H9 (cell line): ENCODE data around the gene TMEM50B. TPM values are rescaled to one million over a fixed set of nuclear protein-coding genes. Genes with fewer than 3 reads are reported as not detected.
A peak's percentile ranks its signal among the peaks of the same experiment; 100 is the strongest.

Experiments
- DNase-seq: peaks from one replicate; pipeline ENCODE4 v3.0.0-alpha.2; 2017
- H2AFZ ChIP-seq: one replicate; pipeline ENCODE4 v1.6.1; 2013; ENCODE audit warnings: mild to moderate bottlenecking, low read length, control low read depth, moderate library complexity
- H2AK5ac ChIP-seq: 2 replicates; pipeline ENCODE4 v1.6.1; 2013; ENCODE audit warnings: low read length, control low read depth, mixed read lengths; ENCODE audit not compliant: insufficient read length
- H2BK120ac ChIP-seq: one replicate; pipeline ENCODE4 v1.6.1; 2013; ENCODE audit warnings: low read depth, mild to moderate bottlenecking, low read length, control low read depth, inconsistent platforms; ENCODE audit not compliant: poor library complexity, severe bottlenecking
- H2BK12ac ChIP-seq: 2 replicates; pipeline ENCODE4 v1.6.1; 2013; ENCODE audit warnings: low read length, control low read depth, mixed read lengths, low read depth; ENCODE audit not compliant: insufficient read length
- H2BK15ac ChIP-seq: 2 replicates; pipeline ENCODE4 v1.6.1; 2013; ENCODE audit warnings: low read depth, low read length, control low read depth
- H2BK20ac ChIP-seq: one replicate; pipeline ENCODE4 v1.6.1; 2013; ENCODE audit warnings: low read depth, mild to moderate bottlenecking, low read length, control low read depth, inconsistent platforms; ENCODE audit not compliant: poor library complexity, severe bottlenecking
- H2BK5ac ChIP-seq: 2 replicates; pipeline ENCODE4 v1.6.1; 2013; ENCODE audit warnings: low read length, control low read depth, mixed read lengths; ENCODE audit not compliant: insufficient read length
- H3K14ac ChIP-seq: 2 replicates; pipeline ENCODE4 v1.6.1; 2013; ENCODE audit warnings: low read length, control low read depth; ENCODE audit not compliant: insufficient read depth
- H3K18ac ChIP-seq: 2 replicates; pipeline ENCODE4 v1.6.1; 2013; ENCODE audit warnings: low read depth, mild to moderate bottlenecking, mixed read lengths, low read length, control low read depth; ENCODE audit not compliant: insufficient read length
- H3K23ac ChIP-seq: 2 replicates; pipeline ENCODE4 v1.6.1; 2013; ENCODE audit warnings: low read length, control low read depth, mixed read lengths, low read depth; ENCODE audit not compliant: insufficient read length
- H3K23me2 ChIP-seq: 2 replicates; pipeline ENCODE4 v1.6.1; 2013; ENCODE audit warnings: low read depth, mild to moderate bottlenecking, mixed read lengths, low read length, control low read depth; ENCODE audit not compliant: insufficient read length, poor library complexity, severe bottlenecking
- H3K27ac ChIP-seq: 2 replicates; pipeline ENCODE4 v1.5.1; 2013; ENCODE audit warnings: low read length, control low read depth, mixed read lengths, low read depth; ENCODE audit not compliant: insufficient read length
- H3K27me3 ChIP-seq: 2 replicates; pipeline ENCODE4 v1.6.1; 2013; ENCODE audit warnings: low read length, control low read depth, inconsistent platforms; ENCODE audit not compliant: insufficient read depth
- H3K4ac ChIP-seq: 2 replicates; pipeline ENCODE4 v1.6.1; 2013; ENCODE audit warnings: low read depth, mild to moderate bottlenecking, control low read depth, inconsistent platforms, low read length, moderate library complexity
- H3K4me1 ChIP-seq: 2 replicates; pipeline ENCODE4 v1.6.1; 2013; ENCODE audit warnings: low read length, control low read depth, inconsistent platforms; ENCODE audit not compliant: insufficient read depth
- H3K4me2 ChIP-seq: 2 replicates; pipeline ENCODE4 v1.6.1; 2013; ENCODE audit warnings: low read length, control low read depth, mixed read lengths; ENCODE audit not compliant: insufficient read length, insufficient read depth
- H3K56ac ChIP-seq: 2 replicates; pipeline ENCODE4 v1.6.1; 2013; ENCODE audit warnings: low read depth, mild to moderate bottlenecking, mixed read lengths, low read length, control low read depth; ENCODE audit not compliant: insufficient read length
- H3K79me1 ChIP-seq: 2 replicates; pipeline ENCODE4 v1.6.1; 2013; ENCODE audit warnings: low read depth, mild to moderate bottlenecking, moderate library complexity, low read length, control low read depth, inconsistent platforms; ENCODE audit not compliant: insufficient read depth, poor library complexity, severe bottlenecking
- H3K79me2 ChIP-seq: 2 replicates; pipeline ENCODE4 v1.6.1; 2013; ENCODE audit warnings: low read length, control low read depth, inconsistent platforms; ENCODE audit not compliant: insufficient read depth
- H3K9ac ChIP-seq: 2 replicates; pipeline ENCODE4 v1.6.1; 2013; ENCODE audit warnings: low read length, control low read depth, mixed read lengths; ENCODE audit not compliant: insufficient read length; ENCODE audit errors: extremely low read depth
- H3K9me3 ChIP-seq: one replicate; pipeline ENCODE4 v1.6.1; 2013; ENCODE audit warnings: low read depth, low read length, inconsistent platforms; ENCODE audit not compliant: control insufficient read depth
- H3T11ph ChIP-seq: one replicate; pipeline ENCODE4 v1.6.1; 2013; ENCODE audit warnings: mild to moderate bottlenecking, low read length, control low read depth, inconsistent platforms
- H4K20me1 ChIP-seq: one replicate; pipeline ENCODE4 v1.6.1; 2013; ENCODE audit not compliant: control insufficient read depth, insufficient read length, insufficient read depth
- H4K5ac ChIP-seq: 2 replicates; pipeline ENCODE4 v1.6.1; 2013; ENCODE audit warnings: low read depth, mild to moderate bottlenecking, mixed read lengths, low read length, control low read depth; ENCODE audit not compliant: insufficient read length
- H4K8ac ChIP-seq: replicated peaks from 2 replicates; pipeline ENCODE4 v1.6.1; 2013; ENCODE audit warnings: low read length, control low read depth, mixed read lengths, low read depth; ENCODE audit not compliant: insufficient read length
- H4K91ac ChIP-seq: 2 replicates; pipeline ENCODE4 v1.6.1; 2013; ENCODE audit warnings: low read depth, mild to moderate bottlenecking, moderate library complexity, mixed read lengths, low read length, control low read depth; ENCODE audit not compliant: insufficient read length
- H3K27ac Mint-ChIP-seq, 3 experiments: 2 replicates in 2 of 3; 3 replicates in 1 of 3; pipeline ENCODE4 v1.8.0; 2020 to 2021; ENCODE audit warnings: mixed read lengths in 3 of 3, mild to moderate bottlenecking in 1 of 3, moderate library complexity in 1 of 3
- H3K27me3 Mint-ChIP-seq: 2 replicates; pipeline ENCODE4 v1.8.0; 2021; ENCODE audit warnings: low read depth, mild to moderate bottlenecking, moderate library complexity, mixed read lengths
- H3K36me3 Mint-ChIP-seq, 3 experiments: 2 replicates in 2 of 3; 3 replicates in 1 of 3; pipeline ENCODE4 v1.8.0; 2020 to 2021; ENCODE audit warnings: low read depth in 3 of 3, mixed read lengths in 3 of 3; ENCODE audit not compliant: insufficient read depth in 1 of 3
- H3K4me1 Mint-ChIP-seq, 2 experiments: 2 replicates each; pipeline ENCODE4 v1.8.0; 2020; ENCODE audit warnings: mixed read lengths in 2 of 2
- H3K4me3 Mint-ChIP-seq, 2 experiments: 2 replicates in 1 of 2; 3 replicates in 1 of 2; pipeline ENCODE4 v1.8.0; 2020 to 2021; ENCODE audit warnings: mild to moderate bottlenecking in 2 of 2, mixed read lengths in 2 of 2, moderate library complexity in 1 of 2
- H3K9me3 Mint-ChIP-seq, 2 experiments: 2 replicates in 1 of 2; 3 replicates in 1 of 2; pipeline ENCODE4 v1.8.0; 2020; ENCODE audit warnings: mild to moderate bottlenecking in 2 of 2, mixed read lengths in 2 of 2, moderate library complexity in 1 of 2
- WGBS: extraction: QIAGEN DNeasy Blood & Tissue Kit; methylation state at CpG from one replicate; pipeline ENCODE4 v1.1.7; 2013; ENCODE audit warnings: missing lambda C conversion rate, low lambda C conversion rate, mixed read lengths; ENCODE audit not compliant: insufficient read length; ENCODE audit errors: extremely low coverage; 5-methylcytosine and 5-hydroxymethylcytosine counted together
- total RNA-seq: library from RNA; stranded (reverse); gene quantifications from 2 replicates; pipeline ENCODE4 v1.2.1, GENCODE V29; 2021
- TF ChIP-seq, protein P1 (sequence below): fragments of 200-600 bp; sonication (generic); conservative IDR thresholded peaks from 3 replicates; pipeline ENCODE4 v1.8.0; 2021; ENCODE audit warnings: antibody characterized with exemption, mild to moderate bottlenecking

The TMEM50B gene
- total RNA-seq, 1 experiment from 2014 or later, result 17.6 TPM

- Histone ChIP-seq H4K5ac (no peak overlapping the region), H3K27me3 (no peaks in the 10 kb centered on the region), H4K91ac (no peak overlapping the region), H3K79me1 (peaks cover 2% of the 10 kb centered on the region), H3K23ac (no peak overlapping the region), H2BK120ac (no peak overlapping the region), H2AFZ (no peak overlapping the region), H3K9me3 (no peaks in the 10 kb centered on the region), H2AK5ac (no peak overlapping the region), H4K8ac (no peak overlapping the region), H2BK15ac (no peak overlapping the region), H4K20me1 (no peaks in the 10 kb centered on the region), H3K9ac (no peak overlapping the region), H3T11ph (no peak overlapping the region), H3K18ac (no peak overlapping the region), H3K23me2 (peaks cover 20% of the 10 kb centered on the region), H2BK20ac (no peak overlapping the region), H3K4me2 (peak overlapping the region; percentile 87), H3K4me1 (peaks cover 2% of the 10 kb centered on the region; the same call in 1 of the 2 replicates), H3K56ac (no peak overlapping the region), H2BK12ac (no peak overlapping the region), H3K14ac (no peak overlapping the region), H3K4ac (no peak overlapping the region), H3K27ac (no peak overlapping the region), H2BK5ac (no peak overlapping the region), H3K79me2 (no peaks in the 10 kb centered on the region)
- no CpG with 5 or more reads among the region's 9 CpGs for WGBS
- Mint-ChIP-seq H3K4me3 (peak overlapping the region; percentile 83 to 95), H3K9me3 (no peaks in the 10 kb centered on the region), H3K4me1 (peaks cover 6 to 8% of the 10 kb centered on the region in 2 experiments), H3K27ac (no peak overlapping the region), H3K36me3 (no peaks in the 10 kb centered on the region; a peak in 2 of 7 replicates), H3K27me3 (peaks cover 2% of the 10 kb centered on the region; the same call in 1 of the 2 replicates)
- no peak for DNase-seq
- TF ChIP-seq, protein P1, sequence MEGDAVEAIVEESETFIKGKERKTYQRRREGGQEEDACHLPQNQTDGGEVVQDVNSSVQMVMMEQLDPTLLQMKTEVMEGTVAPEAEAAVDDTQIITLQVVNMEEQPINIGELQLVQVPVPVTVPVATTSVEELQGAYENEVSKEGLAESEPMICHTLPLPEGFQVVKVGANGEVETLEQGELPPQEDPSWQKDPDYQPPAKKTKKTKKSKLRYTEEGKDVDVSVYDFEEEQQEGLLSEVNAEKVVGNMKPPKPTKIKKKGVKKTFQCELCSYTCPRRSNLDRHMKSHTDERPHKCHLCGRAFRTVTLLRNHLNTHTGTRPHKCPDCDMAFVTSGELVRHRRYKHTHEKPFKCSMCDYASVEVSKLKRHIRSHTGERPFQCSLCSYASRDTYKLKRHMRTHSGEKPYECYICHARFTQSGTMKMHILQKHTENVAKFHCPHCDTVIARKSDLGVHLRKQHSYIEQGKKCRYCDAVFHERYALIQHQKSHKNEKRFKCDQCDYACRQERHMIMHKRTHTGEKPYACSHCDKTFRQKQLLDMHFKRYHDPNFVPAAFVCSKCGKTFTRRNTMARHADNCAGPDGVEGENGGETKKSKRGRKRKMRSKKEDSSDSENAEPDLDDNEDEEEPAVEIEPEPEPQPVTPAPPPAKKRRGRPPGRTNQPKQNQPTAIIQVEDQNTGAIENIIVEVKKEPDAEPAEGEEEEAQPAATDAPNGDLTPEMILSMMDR, result no peak
Observed at GRCh38 chr21:33478182-33478581, 1.6 kb downstream of the TMEM50B start.
